GM21381 (cell line): ENCODE results near the gene SCFD2.
"Not testable (repeated sequence)": the region's sequence is repeated elsewhere in the genome, so short reads cannot be mapped to it uniquely, and the experiment has no call there.

Experiments
- ATAC-seq: cut with Tn5 transposase; IDR thresholded peaks from one replicate; pipeline ENCODE4 v1.9.1; 2021; ENCODE audit warnings: mild to moderate bottlenecking, moderate library complexity; ENCODE audit not compliant: unreplicated experiment

Gene SCFD2

DNA sequence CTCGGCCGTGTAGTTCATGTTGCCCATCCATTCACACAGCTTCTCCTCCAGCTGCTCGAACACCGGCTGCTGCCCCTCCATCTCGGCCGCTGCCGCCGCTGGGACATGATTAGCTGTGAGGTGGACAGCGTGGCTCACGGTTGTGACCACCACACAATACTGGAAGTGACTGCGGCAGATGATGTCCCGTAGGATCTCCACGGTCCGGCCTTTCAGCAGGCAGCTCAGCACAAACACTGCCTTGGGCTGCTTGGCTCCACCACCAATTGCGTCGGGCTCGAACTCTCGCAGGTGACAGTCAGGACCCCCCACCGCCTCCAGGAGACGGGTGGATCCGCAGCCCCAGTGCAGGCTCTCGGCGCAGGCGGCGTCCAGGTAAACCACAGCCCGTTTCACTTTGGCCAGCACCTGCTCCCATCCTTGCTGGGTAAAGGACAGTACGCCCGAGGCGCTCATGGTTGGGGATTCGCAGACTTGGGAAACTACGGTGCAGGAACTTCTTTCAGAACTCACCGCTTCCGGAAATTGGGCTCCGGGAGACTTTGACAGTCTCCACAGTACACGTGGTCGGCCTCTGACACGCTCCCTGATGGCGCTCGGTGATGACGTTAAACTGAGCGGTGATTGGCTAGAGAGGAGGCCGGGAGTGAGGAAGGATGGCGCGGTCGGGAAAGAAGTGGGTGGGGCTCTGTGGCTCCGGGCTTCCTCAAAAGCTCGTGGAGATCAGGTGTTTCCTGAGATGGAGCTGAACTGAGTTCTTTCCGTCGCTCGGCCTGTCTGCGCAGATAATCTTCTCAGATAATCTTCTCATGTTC, at the start of gene SCFD2:
TSS of gene SCFD2 (minus strand) at position 576 of the 815 bp plus-strand sequence.
- ATAC-seq = peak; percentile 98

GRCh38 chr4:53409479-53409878, 43.6 kb upstream of the SCFD2 start:
- not testable (repeated sequence) for ATAC-seq

DNA sequence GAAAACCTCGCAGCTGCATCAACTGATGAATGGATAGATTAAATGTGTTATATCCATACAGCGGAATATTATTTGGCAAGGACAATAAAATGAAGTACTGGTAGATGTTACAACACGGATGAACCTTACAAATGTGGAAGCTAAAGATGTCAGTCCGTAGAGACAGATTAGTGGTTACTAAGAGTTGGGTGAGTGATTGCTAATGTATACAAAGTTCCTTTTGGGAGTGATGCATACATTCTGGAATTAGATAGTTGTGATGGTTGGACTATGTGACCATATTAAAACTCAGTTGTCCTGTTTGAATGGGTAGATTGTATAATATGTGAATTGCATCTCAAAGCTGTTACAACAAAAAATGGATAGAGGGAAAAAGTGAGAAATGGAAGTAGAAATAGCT, 14.4 kb upstream of the SCFD2 start:
- no peak for ATAC-seq

- ATAC-seq = no peak
Observed at GRCh38 chr4:53378171-53378482, 12.3 kb upstream of the SCFD2 start.

DNA sequence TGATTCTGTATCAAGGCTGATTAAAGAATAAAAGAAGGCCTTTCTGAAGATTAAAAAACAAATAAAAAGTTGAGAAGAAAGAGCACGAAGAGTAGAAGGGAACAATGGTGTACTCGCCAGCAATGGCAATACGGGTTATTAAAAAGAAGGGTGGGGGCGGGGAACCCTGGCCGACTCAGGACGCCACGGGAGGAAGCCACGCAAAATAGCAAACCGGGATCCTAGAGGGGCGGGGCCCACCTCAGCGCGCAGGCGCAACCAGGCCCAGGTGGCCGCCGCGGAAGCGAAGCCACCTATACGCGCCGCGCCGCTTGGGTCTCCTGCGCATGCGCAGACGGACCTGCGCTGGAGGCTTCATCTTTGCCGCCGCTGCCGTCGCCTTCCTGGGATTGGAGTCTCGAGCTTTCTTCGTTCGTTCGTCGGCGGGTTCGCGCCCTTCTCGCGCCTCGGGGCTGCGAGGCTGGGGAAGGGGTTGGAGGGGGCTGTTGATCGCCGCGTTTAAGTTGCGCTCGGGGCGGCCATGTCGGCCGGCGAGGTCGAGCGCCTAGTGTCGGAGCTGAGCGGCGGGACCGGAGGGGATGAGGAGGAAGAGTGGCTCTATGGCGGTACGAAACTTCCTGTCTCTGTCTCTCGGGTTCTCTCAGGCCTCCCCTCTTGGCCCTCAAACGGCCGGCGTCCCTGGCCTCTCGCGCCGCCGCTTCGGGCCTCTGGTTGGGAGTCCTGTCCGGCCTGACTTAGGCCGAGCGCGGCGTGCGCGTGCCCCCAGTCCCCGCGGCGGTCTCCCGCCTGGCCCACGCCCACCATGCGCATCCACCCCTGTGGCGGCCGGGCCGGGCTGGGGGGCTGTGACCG, 11.7 kb upstream of the SCFD2 start, which contains the start of gene FIP1L1:
TSS of gene FIP1L1 (plus strand) at position 323 of the 852 bp plus-strand sequence. CDS start at position 521, 198 bp downstream.
- ATAC-seq = peak; percentile 86

GRCh38 chr4:53376900-53377299, 11.0 kb upstream of the SCFD2 start:
- peak; percentile 4 for ATAC-seq

- ATAC-seq = no peak
Observed at GRCh38 chr4:53374777-53375258, 9.0 kb upstream of the SCFD2 start.

DNA sequence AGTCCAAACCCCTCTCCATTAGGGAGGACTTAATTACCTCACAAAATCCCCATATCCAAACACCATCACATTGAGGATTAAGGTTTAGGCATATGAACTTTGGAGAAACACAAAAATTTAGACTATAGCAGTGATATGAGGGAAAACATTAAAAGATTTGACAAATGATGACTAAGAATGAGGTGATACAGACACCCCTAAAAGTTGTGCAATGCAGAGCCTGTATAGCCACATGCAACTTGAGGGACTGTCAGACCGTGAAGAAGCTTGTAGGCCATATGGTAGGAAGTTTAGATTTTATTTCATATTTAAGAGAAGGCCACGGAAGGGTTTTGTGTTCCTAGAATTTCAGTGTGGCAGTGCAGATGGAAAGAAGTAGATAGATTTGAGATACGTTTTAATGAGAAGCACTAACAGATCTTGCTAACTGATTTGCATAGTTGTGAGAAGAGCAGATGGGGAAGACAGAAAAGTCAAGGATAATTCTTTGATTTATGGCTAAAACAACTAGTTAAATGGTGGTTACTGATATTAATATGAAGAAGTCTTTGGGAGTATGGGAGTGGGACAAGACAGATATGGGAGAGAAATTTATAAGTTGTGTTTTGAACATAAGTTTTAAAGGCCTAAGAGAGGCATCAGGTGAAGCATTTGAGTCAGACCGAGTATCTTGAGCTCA, 6.1 kb upstream of the SCFD2 start:
- ATAC-seq = no peak

GRCh38 chr4:53371049-53371448, 5.2 kb upstream of the SCFD2 start:
- ATAC-seq = no peak

DNA sequence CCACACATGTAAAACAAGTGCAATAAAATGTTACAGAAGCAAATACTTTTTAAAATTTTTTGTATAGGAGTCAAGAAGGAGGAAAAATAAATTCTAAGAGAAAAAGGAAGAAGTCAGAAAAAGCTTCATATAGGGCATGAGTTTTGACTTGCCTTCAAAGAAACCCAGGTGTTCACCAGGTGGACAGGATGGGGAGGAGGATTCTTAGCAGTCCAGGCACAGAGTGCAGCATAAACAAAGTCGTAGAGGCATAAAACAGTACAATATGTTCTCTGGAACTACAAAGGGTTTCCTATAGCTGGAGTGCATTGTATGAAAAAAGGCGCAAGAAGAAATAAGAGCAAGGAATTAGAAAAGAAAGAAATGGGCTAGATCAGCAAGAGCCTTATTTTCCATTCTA, 1.9 kb upstream of the SCFD2 start:
- no peak for ATAC-seq

DNA sequence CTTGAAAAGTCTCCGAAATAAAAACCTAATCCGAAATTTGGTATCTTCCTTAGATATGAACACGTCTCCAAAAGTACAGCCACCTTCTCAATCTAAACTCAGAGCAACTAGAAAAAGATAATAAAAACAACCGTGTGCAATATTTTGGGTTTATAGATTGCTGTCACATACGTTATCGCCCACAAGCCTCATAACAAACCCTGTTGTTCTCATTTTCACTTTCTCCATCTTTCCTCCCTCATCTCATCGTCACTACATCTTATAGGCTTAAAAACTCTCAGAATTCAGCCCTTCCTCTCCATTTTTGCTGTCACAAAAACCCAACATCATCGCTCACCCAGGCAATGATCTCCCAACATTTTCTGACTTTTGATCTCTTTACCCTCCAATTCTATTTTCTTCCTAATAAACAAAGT, 448 bp upstream of the SCFD2 start:
- peak; percentile 1 for ATAC-seq

GRCh38 chr4:53365121-53365485, 758 bp downstream of the SCFD2 start:
- ATAC-seq = peak; percentile 19

DNA sequence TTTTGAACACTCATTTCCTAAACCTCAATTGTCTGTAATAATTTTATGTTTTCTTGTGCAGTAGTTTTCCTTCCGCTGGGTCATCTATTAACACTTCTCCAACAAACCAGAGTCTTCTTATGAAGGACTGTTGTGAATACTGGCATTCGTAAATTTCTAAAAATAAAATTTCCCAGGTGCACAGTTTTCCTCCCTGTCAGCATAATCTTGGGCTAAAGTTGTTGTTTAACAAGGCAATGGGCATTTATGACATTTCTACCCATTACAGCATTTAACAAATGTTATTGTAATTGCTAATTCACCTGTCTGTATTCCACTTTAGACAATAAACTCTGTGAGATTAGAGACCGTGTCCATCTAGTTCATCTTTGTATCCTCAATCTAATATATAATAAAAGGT, 1.2 kb downstream of the SCFD2 start:
- no peak for ATAC-seq

- no peak for ATAC-seq
Observed at GRCh38 chr4:53362093-53362492, 3.8 kb downstream of the SCFD2 start.

DNA sequence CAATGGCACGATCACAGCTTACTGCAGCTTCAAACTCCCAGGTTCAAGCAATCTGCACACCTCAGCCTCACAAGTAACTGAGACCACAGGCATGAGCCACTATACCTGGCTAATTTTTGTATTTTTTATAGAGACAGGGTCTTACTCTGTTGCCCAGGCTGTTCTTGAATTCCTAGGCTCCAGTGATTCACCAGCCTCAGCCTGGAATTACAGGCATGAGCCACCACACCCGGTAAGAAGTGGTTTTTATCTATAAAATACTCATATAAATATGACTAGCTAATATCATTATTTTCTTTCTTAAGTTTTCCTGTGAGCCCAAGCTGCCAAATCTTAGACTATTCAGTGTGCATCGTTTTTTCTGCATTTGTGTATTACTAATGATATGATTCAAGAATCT, 4.4 kb downstream of the SCFD2 start:
- ATAC-seq = no peak

- no peak for ATAC-seq
Observed at GRCh38 chr4:53355930-53356521, 9.8 kb downstream of the SCFD2 start.

DNA sequence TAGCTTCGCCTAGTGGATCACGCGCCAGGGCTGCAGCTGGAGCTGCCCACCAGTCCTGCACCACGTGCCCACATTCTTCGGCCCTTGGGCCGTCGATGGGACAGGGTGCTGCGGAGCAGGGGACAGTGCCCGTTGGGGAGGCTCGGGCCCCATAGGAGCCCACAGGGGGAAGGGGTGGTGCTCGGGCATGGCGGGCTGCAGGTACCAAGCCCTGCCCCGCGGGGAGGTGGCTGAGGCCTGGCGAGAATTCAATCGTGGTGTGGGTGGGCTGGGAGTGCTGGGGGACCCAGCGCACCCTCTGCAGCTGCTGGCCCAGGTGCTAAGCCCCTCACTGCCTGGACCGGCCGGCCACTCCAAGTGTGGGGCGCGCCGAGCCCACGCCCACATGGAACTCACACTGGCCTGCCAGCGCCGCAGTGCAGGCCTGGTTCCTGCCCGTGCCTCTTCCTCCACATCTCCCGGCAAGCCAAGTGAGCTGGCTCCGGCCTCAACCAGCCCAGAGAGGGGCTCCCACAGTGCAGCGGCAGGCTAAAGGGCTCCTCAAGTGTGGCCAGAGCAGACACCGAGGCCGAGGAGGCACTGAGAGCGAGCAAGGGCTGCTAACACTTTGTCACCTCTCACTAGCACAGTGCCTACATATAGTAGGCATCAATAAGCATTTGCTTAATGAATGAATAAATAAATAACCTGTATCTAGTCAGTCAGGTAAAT, 11.7 kb downstream of the SCFD2 start:
- no peak for ATAC-seq

- ATAC-seq = no peak
Observed at GRCh38 chr4:53349091-53349491, 16.8 kb downstream of the SCFD2 start.

DNA sequence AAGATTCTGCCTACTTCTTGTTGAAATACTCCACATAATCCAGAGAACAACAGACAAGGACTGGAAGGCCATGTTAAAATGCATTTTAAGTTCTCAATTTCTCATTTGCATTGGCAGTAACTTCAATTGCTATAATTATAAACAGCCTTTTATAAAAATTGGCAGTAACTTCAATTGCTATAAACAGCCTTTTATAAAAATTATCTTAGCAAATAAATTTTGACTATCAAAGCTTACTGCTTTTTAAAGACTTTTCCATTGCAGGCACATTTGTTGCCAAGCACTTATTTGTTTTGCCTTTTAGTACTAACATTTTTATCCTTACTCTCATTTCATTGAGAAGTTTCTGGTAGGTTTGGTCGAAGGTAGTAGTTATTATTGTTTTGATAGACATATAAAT, 17.8 kb downstream of the SCFD2 start:
- ATAC-seq = no peak
